ENCODE results near the gene PRPS1. TPM values are rescaled to one million over a fixed set of nuclear protein-coding genes. Genes with fewer than 3 reads are reported as not detected.
A peak's percentile ranks its signal among the peaks of the same experiment; 100 is the strongest.

The PRPS1 gene
- total and polyA plus RNA-seq, 5 donors from 2014 or later: 49.6 to 69.4 (median 57.9) TPM

DNA sequence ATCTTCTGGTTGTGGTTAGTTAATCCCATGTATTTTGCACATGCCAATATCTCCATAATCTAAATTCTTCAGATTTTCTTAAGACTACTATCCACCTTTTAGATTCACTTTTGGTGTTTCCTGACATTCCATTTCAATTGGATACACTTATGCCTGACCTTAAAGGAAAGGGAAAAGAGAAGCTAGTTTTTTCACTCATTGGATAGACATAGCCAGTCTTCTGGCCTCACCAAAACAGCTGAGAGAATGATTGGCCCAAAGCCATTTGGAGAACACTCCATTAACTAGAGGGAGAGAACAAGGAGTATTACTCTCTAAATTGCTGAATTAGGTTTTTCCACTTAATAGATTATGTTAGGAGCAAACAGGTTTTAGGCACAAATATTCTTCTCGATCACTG lies 4.0 kb downstream of the PRPS1 start:
- Histone ChIP-seq H3K4me3 (ENCODE audit: low read depth, low read length) (no peak overlapping the region), H3K27ac (ENCODE audit: insufficient read depth, low read length, poor library complexity, severe bottlenecking) (no peak overlapping the region), H3K9me3 (ENCODE audit: control insufficient read depth in 2 of 2, low read length in 2 of 2) (no peaks in the 10 kb centered on the region), H3K36me3 (ENCODE audit: control insufficient read depth, insufficient read depth, low read length) (no peaks in the 10 kb centered on the region), H3K27me3 (ENCODE audit: control insufficient read depth, insufficient read depth, low read length) (no peaks in the 10 kb centered on the region), H3K4me1 (ENCODE audit: control insufficient read depth, insufficient read depth, low read length, poor library complexity, severe bottlenecking) (peaks cover 20% of the 10 kb centered on the region)
- DNase-seq (no peak), ATAC-seq (ENCODE audit: low read depth in 2 of 2) (no peak)
- Mint-ChIP-seq H3K36me3 (no peaks in the 10 kb centered on the region), H3K4me1 (peaks cover 6 to 50% (median 31%) of the 10 kb centered on the region in 4 donors), H3K4me3 (peak overlapping the region in 1 of 4 donors; percentile 0), H3K9me3 (no peaks in the 10 kb centered on the region), H3K27me3 (no peaks in the 10 kb centered on the region), H3K27ac (no peak overlapping the region)

- DNase-seq (no peak), ATAC-seq (ENCODE audit: low read depth in 2 of 2) (no peak)
- Mint-ChIP-seq H3K4me3 (no peak overlapping the region), H3K36me3 (peaks cover 6% of the 10 kb centered on the region), H3K27me3 (no peaks in the 10 kb centered on the region), H3K4me1 (peaks cover 0 to 10% (median 3%) of the 10 kb centered on the region in 4 donors), H3K9me3 (no peaks in the 10 kb centered on the region), H3K27ac (no peak overlapping the region)
- H3K9me3 ChIP-seq (ENCODE audit: control insufficient read depth in 2 of 2, low read length in 2 of 2): no peaks in the 10 kb centered on the region
- H3K36me3 ChIP-seq (ENCODE audit: control insufficient read depth, insufficient read depth, low read length): peaks cover 57% of the 10 kb centered on the region
- no peak overlapping the region for H3K27ac ChIP-seq (ENCODE audit: insufficient read depth, low read length, poor library complexity, severe bottlenecking)
- H3K4me3 ChIP-seq (ENCODE audit: low read depth, low read length): no peak overlapping the region
- no peaks in the 10 kb centered on the region for H3K4me1 ChIP-seq (ENCODE audit: control insufficient read depth, insufficient read depth, low read length, poor library complexity, severe bottlenecking)
- no peaks in the 10 kb centered on the region for H3K27me3 ChIP-seq (ENCODE audit: control insufficient read depth, insufficient read depth, low read length)
Observed at GRCh38 chrX:107646735-107647134, 18.4 kb downstream of the PRPS1 start.

DNA sequence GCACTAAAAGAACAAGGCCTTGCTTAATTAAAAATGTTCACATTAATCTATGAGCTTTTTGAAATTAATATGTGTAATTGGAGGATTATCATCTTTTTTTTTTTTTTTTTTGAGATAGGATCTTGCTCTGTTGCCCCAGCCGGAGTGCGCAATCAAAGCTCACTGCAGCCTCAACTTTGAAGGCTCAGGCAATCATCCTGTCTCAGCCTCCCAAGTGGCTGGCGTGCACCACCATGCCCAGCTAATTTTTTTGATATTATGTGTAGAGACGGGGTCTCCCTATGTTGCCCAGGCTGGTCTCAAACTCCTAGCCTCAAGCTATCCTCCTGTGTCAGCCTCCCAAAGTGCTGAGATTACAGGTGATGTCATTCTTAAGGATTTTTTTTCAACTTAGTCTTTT lies 20.0 kb downstream of the PRPS1 start:
- H3K4me1 Mint-ChIP-seq: peaks cover 0 to 3% (median 2%) of the 10 kb centered on the region in 4 donors
- no peak overlapping the region for H3K4me3 Mint-ChIP-seq
- DNase-seq (no peak), ATAC-seq (ENCODE audit: low read depth in 2 of 2) (no peak)
- no peak overlapping the region for H3K27ac Mint-ChIP-seq
- no peaks in the 10 kb centered on the region for H3K9me3 Mint-ChIP-seq
- H3K27me3 ChIP-seq (ENCODE audit: control insufficient read depth, insufficient read depth, low read length): no peaks in the 10 kb centered on the region
- peaks cover 43% of the 10 kb centered on the region for H3K36me3 ChIP-seq (ENCODE audit: control insufficient read depth, insufficient read depth, low read length)
- no peaks in the 10 kb centered on the region for H3K4me1 ChIP-seq (ENCODE audit: control insufficient read depth, insufficient read depth, low read length, poor library complexity, severe bottlenecking)
- H3K9me3 ChIP-seq (ENCODE audit: control insufficient read depth in 2 of 2, low read length in 2 of 2): no peaks in the 10 kb centered on the region
- H3K27me3 Mint-ChIP-seq: no peaks in the 10 kb centered on the region
- no peak overlapping the region for H3K4me3 ChIP-seq (ENCODE audit: low read depth, low read length)
- H3K27ac ChIP-seq (ENCODE audit: insufficient read depth, low read length, poor library complexity, severe bottlenecking): no peak overlapping the region
- peaks cover 6% of the 10 kb centered on the region for H3K36me3 Mint-ChIP-seq

- H3K27me3 ChIP-seq (ENCODE audit: control insufficient read depth, insufficient read depth, low read length): no peaks in the 10 kb centered on the region
- no peak overlapping the region for H3K27ac ChIP-seq (ENCODE audit: insufficient read depth, low read length, poor library complexity, severe bottlenecking)
- no peaks in the 10 kb centered on the region for H3K9me3 ChIP-seq (ENCODE audit: control insufficient read depth in 2 of 2, low read length in 2 of 2)
- Mint-ChIP-seq H3K27me3 (no peaks in the 10 kb centered on the region), H3K9me3 (no peaks in the 10 kb centered on the region), H3K27ac (peak overlapping the region in 1 of 3 donors; percentile 36), H3K4me1 (peaks cover 0 to 15% (median 9%) of the 10 kb centered on the region in 4 donors), H3K4me3 (no peak overlapping the region), H3K36me3 (peaks cover 3% of the 10 kb centered on the region)
- no peak overlapping the region for H3K4me3 ChIP-seq (ENCODE audit: low read depth, low read length)
- H3K36me3 ChIP-seq (ENCODE audit: control insufficient read depth, insufficient read depth, low read length): peaks cover 5% of the 10 kb centered on the region
- no peak for ATAC-seq (ENCODE audit: low read depth in 2 of 2)
- DNase-seq: no peak
- H3K4me1 ChIP-seq (ENCODE audit: control insufficient read depth, insufficient read depth, low read length, poor library complexity, severe bottlenecking): peaks cover 8% of the 10 kb centered on the region
Observed at GRCh38 chrX:107654566-107654871, 26.2 kb downstream of the PRPS1 start.

DNA sequence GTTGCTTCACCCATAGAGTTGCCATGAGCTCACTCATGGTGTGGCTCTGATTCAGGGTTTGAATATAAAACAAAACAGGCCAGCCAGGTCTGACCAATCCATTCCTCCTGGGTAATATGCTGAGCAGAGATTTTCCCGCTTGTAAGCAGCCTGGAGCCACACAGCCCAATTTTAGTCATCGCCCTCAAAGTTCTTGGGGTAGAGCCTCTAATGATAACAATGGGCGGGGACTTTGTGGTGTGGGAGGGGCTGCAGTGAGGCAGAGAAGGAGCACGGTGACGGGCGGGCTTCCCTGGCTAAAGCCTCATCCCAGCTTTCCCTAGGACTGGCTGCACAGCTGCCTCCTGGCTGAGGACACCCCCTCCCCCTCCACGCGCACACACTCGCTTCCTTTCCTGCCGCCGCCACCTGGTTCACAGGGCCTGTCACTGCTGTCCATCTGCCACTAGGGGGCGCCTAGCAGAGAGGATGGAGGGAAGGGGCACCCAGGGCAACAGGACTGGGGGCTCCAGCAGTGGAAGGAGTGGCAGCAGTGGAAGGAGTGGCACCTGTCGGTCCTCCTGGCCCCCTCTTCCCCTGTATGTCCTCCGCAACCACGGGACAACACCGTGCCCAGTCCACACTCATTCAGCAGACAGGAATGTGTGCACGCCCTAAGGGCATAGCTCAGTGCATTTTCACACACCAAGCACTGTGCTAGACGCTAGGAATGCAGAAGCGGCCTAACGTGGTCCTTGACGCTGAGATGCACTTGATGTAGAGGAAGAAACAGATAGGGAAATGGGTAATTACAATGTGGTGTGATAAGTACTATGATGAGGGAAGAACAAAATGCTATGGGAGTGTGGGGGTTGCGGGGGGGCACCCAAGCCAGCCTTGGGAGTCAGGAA lies 26.8 kb downstream of the PRPS1 start:
- DNase-seq: peak; percentile 51 to 64 (median 63)
- Mint-ChIP-seq H3K27me3 (no peaks in the 10 kb centered on the region), H3K36me3 (peaks cover 3% of the 10 kb centered on the region), H3K9me3 (no peaks in the 10 kb centered on the region), H3K4me1 (peaks cover 2 to 21% (median 13%) of the 10 kb centered on the region in 4 donors), H3K4me3 (no peak overlapping the region), H3K27ac (peak overlapping the region in 1 of 3 donors; percentile 13)
- Histone ChIP-seq H3K4me1 (ENCODE audit: control insufficient read depth, insufficient read depth, low read length, poor library complexity, severe bottlenecking) (peaks cover 8% of the 10 kb centered on the region), H3K27ac (ENCODE audit: insufficient read depth, low read length, poor library complexity, severe bottlenecking) (no peak overlapping the region), H3K36me3 (ENCODE audit: control insufficient read depth, insufficient read depth, low read length) (no peaks in the 10 kb centered on the region), H3K27me3 (ENCODE audit: control insufficient read depth, insufficient read depth, low read length) (no peaks in the 10 kb centered on the region), H3K4me3 (ENCODE audit: low read depth, low read length) (no peak overlapping the region), H3K9me3 (ENCODE audit: control insufficient read depth in 2 of 2, low read length in 2 of 2) (no peaks in the 10 kb centered on the region)
- ATAC-seq (ENCODE audit: low read depth in 2 of 2): peak; percentile 81 to 86

DNA sequence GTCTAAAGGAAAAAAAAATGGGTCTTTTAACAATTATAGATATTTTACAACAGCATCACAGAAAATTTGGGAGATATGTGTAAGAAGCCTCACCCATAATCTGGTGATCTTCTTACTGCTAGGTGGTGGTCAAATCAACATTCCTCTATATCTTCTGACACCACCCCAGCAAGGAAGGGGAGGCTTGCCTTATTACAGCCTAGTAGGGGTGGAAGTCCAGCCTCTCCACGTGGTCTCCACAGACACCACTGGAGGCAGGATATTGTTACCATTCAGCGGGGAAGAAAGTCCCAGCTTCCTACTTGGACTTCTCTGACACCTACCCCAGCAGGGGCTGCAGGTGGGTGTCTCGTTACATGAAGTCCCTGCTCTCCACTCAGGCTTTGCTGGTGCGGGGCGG lies 28.7 kb downstream of the PRPS1 start:
- H3K4me1 Mint-ChIP-seq: peaks cover 2 to 21% (median 13%) of the 10 kb centered on the region in 4 donors
- DNase-seq (no peak), ATAC-seq (ENCODE audit: low read depth in 2 of 2) (no peak)
- Histone ChIP-seq H3K9me3 (ENCODE audit: control insufficient read depth in 2 of 2, low read length in 2 of 2) (no peaks in the 10 kb centered on the region), H3K27me3 (ENCODE audit: control insufficient read depth, insufficient read depth, low read length) (no peaks in the 10 kb centered on the region), H3K27ac (ENCODE audit: insufficient read depth, low read length, poor library complexity, severe bottlenecking) (no peak overlapping the region), H3K4me3 (ENCODE audit: low read depth, low read length) (no peak overlapping the region), H3K4me1 (ENCODE audit: control insufficient read depth, insufficient read depth, low read length, poor library complexity, severe bottlenecking) (peaks cover 8% of the 10 kb centered on the region), H3K36me3 (ENCODE audit: control insufficient read depth, insufficient read depth, low read length) (no peaks in the 10 kb centered on the region)
- H3K27me3 Mint-ChIP-seq: no peaks in the 10 kb centered on the region
- no peaks in the 10 kb centered on the region for H3K9me3 Mint-ChIP-seq
- no peak overlapping the region for H3K27ac Mint-ChIP-seq
- no peaks in the 10 kb centered on the region for H3K36me3 Mint-ChIP-seq
- H3K4me3 Mint-ChIP-seq: no peak overlapping the region

DNA sequence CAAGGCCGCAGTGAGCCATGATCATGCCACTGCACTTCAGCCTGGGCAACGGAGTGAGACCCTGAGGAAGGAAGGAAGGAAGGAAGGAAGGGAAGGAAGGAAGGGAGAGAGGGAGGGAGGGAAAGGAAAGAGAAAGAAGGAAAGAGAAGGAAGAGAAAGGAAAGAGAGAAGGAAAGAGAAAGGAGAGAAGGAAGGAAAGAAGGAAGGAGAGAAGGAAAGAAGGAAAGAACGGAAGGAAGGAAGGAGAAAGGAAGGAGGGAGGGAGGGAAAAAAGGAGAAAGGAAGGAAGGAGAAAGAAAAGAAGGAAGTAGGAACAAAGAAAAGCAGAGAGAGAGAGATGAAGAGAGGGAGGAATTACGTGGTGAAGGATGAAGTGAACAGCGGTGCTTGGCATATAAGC lies 30.4 kb downstream of the PRPS1 start:
- Histone ChIP-seq H3K4me1 (ENCODE audit: control insufficient read depth, insufficient read depth, low read length, poor library complexity, severe bottlenecking) (peaks cover 8% of the 10 kb centered on the region), H3K9me3 (ENCODE audit: control insufficient read depth in 2 of 2, low read length in 2 of 2) (no peaks in the 10 kb centered on the region), H3K27ac (ENCODE audit: insufficient read depth, low read length, poor library complexity, severe bottlenecking) (no peak overlapping the region), H3K27me3 (ENCODE audit: control insufficient read depth, insufficient read depth, low read length) (no peaks in the 10 kb centered on the region), H3K4me3 (ENCODE audit: low read depth, low read length) (no peak overlapping the region), H3K36me3 (ENCODE audit: control insufficient read depth, insufficient read depth, low read length) (no peaks in the 10 kb centered on the region)
- Mint-ChIP-seq H3K4me3 (no peak overlapping the region), H3K4me1 (peaks cover 2 to 21% (median 13%) of the 10 kb centered on the region in 4 donors), H3K36me3 (no peaks in the 10 kb centered on the region), H3K27ac (peak overlapping the region in 1 of 3 donors; percentile 26), H3K9me3 (no peaks in the 10 kb centered on the region), H3K27me3 (no peaks in the 10 kb centered on the region)
- DNase-seq (no peak), ATAC-seq (ENCODE audit: low read depth in 2 of 2) (no peak)

- H3K27ac Mint-ChIP-seq: no peak overlapping the region
- no peaks in the 10 kb centered on the region for H3K9me3 Mint-ChIP-seq
- H3K27me3 Mint-ChIP-seq: no peaks in the 10 kb centered on the region
Observed at GRCh38 chrX:107659286-107659685, 31.0 kb downstream of the PRPS1 start.

More at GRCh38 chrX:107659286-107659685, 31.0 kb downstream of the PRPS1 start:
- Histone ChIP-seq H3K36me3 (ENCODE audit: control insufficient read depth, insufficient read depth, low read length) (peaks cover under 1% of the 10 kb centered on the region), H3K27me3 (ENCODE audit: control insufficient read depth, insufficient read depth, low read length) (no peaks in the 10 kb centered on the region), H3K4me1 (ENCODE audit: control insufficient read depth, insufficient read depth, low read length, poor library complexity, severe bottlenecking) (peaks cover 8% of the 10 kb centered on the region), H3K4me3 (ENCODE audit: low read depth, low read length) (no peak overlapping the region), H3K9me3 (ENCODE audit: control insufficient read depth in 2 of 2, low read length in 2 of 2) (no peaks in the 10 kb centered on the region), H3K27ac (ENCODE audit: insufficient read depth, low read length, poor library complexity, severe bottlenecking) (no peak overlapping the region)
- Mint-ChIP-seq H3K4me1 (peaks cover 2 to 20% (median 12%) of the 10 kb centered on the region in 4 donors), H3K36me3 (no peaks in the 10 kb centered on the region), H3K4me3 (no peak overlapping the region)
- DNase-seq (no peak), ATAC-seq (ENCODE audit: low read depth in 2 of 2) (no peak)

All from CD4-positive, CD25-positive, alpha-beta regulatory T cell (primary cell).